GM19035 (cell line): ENCODE results near the gene RAI1.

Experiments
- ATAC-seq: cut with Tn5 transposase; IDR thresholded peaks from one replicate; pipeline ENCODE4 v1.9.1; 2021; ENCODE audit not compliant: unreplicated experiment

Gene RAI1

GRCh38 chr17:17782523-17783115 lies 101.4 kb downstream of the RAI1 start:
- no peak for ATAC-seq

GRCh38 chr17:17783116-17783824 lies 102.0 kb downstream of the RAI1 start:
- no peak for ATAC-seq

- no peak for ATAC-seq
These were observed 102.8 kb downstream of the RAI1 start for GRCh38 chr17:17783825-17784656.

- no peak for ATAC-seq
These were observed 103.5 kb downstream of the RAI1 start for GRCh38 chr17:17784657-17785267.

GRCh38 chr17:17785407-17785806 lies 104.1 kb downstream of the RAI1 start:
- no peak for ATAC-seq

GRCh38 chr17:17786998-17787397 lies 105.7 kb downstream of the RAI1 start:
- no peak for ATAC-seq

- no peak for ATAC-seq
These were observed 106.3 kb downstream of the RAI1 start for GRCh38 chr17:17787568-17787967.

- ATAC-seq: no peak
These were observed 107.7 kb downstream of the RAI1 start for GRCh38 chr17:17788967-17789366.

GRCh38 chr17:17789410-17789809 lies 108.2 kb downstream of the RAI1 start:
- ATAC-seq: no peak

- no peak for ATAC-seq
These were observed 108.8 kb downstream of the RAI1 start for GRCh38 chr17:17789828-17790636.

- no peak for ATAC-seq
These were observed 109.6 kb downstream of the RAI1 start for GRCh38 chr17:17790637-17791464.

- no peak for ATAC-seq
These were observed 110.8 kb downstream of the RAI1 start for GRCh38 chr17:17792037-17792550.

- no peak for ATAC-seq
These were observed 111.5 kb downstream of the RAI1 start for GRCh38 chr17:17792551-17793377.

- ATAC-seq: no peak
These were observed 112.3 kb downstream of the RAI1 start for GRCh38 chr17:17793378-17794214.

- no peak for ATAC-seq
These were observed 113.1 kb downstream of the RAI1 start for GRCh38 chr17:17794382-17794781.

GRCh38 chr17:17795296-17795695 lies 114.0 kb downstream of the RAI1 start:
- ATAC-seq: no peak

GRCh38 chr17:17795946-17796786 lies 114.9 kb downstream of the RAI1 start:
- no peak for ATAC-seq
